Common myeloid progenitor, CD34-positive (primary cell): ENCODE measurements around the gene LGR6.
A peak's percentile ranks its signal among the peaks of the same experiment; 100 is the strongest.
"Not testable (repeated sequence)": the region's sequence is repeated elsewhere in the genome, so short reads cannot be mapped to it uniquely, and the experiment has no call there.

Experiments used
- CTCF ChIA-PET: fragments of 350-600 bp; sonication (Branson Sonifier 250); formaldehyde crosslinking; loops from one replicate; lab custom pipeline; 2021; ENCODE audit warnings: antibody characterized with exemption; lab: Charles Lee
- POLR2A ChIA-PET: fragments of 350-600 bp; sonication (Branson Sonifier 250); formaldehyde crosslinking; loops from one replicate; lab custom pipeline; 2021; ENCODE audit warnings: antibody characterized with exemption; lab: Charles Lee
- DNase-seq, 3 donors: peaks; one replicate each; pipeline versions ENCODE4 v3.0.0 to v3.0.0-alpha.2; 2013
- H3K27ac ChIP-seq, 2 experiments: 1 replicate in 1 of 2; 2 replicates in 1 of 2; pipeline ENCODE4 v1.7.0; 2013; ENCODE audit warnings: inconsistent platforms in 2 of 2, low read length in 2 of 2, mild to moderate bottlenecking in 2 of 2, low read depth in 1 of 2, moderate library complexity in 1 of 2; ENCODE audit not compliant: severe bottlenecking in 2 of 2, insufficient read depth in 1 of 2, poor library complexity in 1 of 2
- H3K27me3 ChIP-seq, 5 experiments: replicated peaks in 2 of 5; 1 replicate in 3 of 5; 2 replicates in 2 of 5; pipeline versions ENCODE4 v1.6.1 to v1.7.0; 2013; ENCODE audit warnings: low read length in 4 of 5, mild to moderate bottlenecking in 2 of 5, moderate library complexity in 2 of 5, inconsistent platforms in 1 of 5; ENCODE audit not compliant: insufficient read depth in 5 of 5, control insufficient read depth in 4 of 5
- H3K36me3 ChIP-seq, 4 experiments: 1 replicate in 2 of 4; 2 replicates in 2 of 4; pipeline versions ENCODE4 v1.6.1 to v1.7.0; 2013; ENCODE audit warnings: low read length in 3 of 4, control low read depth in 1 of 4, mild to moderate bottlenecking in 1 of 4; ENCODE audit not compliant: control insufficient read depth in 4 of 4, insufficient read depth in 4 of 4
- H3K4me1 ChIP-seq, 4 experiments: 1 replicate in 3 of 4; 2 replicates in 1 of 4; pipeline versions ENCODE4 v1.6.1 to v1.7.1; 2013; ENCODE audit warnings: low read length in 3 of 4, mild to moderate bottlenecking in 3 of 4, control low read depth in 1 of 4, inconsistent platforms in 1 of 4, moderate library complexity in 1 of 4; ENCODE audit not compliant: control insufficient read depth in 4 of 4, insufficient read depth in 4 of 4; ENCODE audit errors: control extremely low read depth in 1 of 4
- H3K4me3 ChIP-seq, 7 experiments: 1 replicate in 4 of 7; 2 replicates in 3 of 7; pipeline versions ENCODE4 v1.5.1 to v1.7.0; 2013; ENCODE audit warnings: mild to moderate bottlenecking in 7 of 7, low read length in 6 of 7, moderate library complexity in 6 of 7, inconsistent platforms in 2 of 7, low read depth in 2 of 7, control low read depth in 1 of 7; ENCODE audit not compliant: insufficient read depth in 4 of 7, control insufficient read depth in 1 of 7; ENCODE audit errors: extremely low read depth in 1 of 7
- H3K9me3 ChIP-seq, 5 experiments: 1 replicate in 4 of 5; 2 replicates in 1 of 5; pipeline versions ENCODE4 v1.6.1 to v1.7.1; 2013; ENCODE audit warnings: low read length in 4 of 5, mild to moderate bottlenecking in 2 of 5, inconsistent platforms in 1 of 5, low read depth in 1 of 5, moderate library complexity in 1 of 5; ENCODE audit not compliant: control insufficient read depth in 4 of 5, insufficient read depth in 2 of 5; ENCODE audit errors: control extremely low read depth in 1 of 5
- WGBS: methylation state at CpG from one replicate; pipeline ENCODE4 v1.1.5; 2013; ENCODE audit not compliant: insufficient coverage; 5-methylcytosine and 5-hydroxymethylcytosine counted together

LGR6 gene

DNA sequence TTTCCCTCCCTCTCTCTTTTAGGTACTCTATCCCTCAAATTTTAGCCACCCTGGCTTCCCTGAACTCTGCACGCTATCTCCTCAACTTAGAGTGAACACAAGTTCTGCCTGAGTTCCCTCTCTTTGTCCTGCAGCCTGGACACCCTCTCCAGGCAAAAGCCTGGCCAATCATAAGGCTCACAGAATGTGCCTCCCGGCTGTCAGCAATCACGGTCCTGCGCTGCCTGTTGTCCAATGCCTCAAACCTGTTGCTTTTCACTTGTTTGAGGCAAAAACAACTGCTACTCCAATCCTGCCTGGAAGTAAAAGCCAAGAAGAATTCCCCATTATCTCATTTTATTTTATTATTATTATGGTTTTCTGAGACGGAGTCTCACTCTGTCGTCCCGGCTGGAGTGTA, 66.1 kb downstream of the LGR6 start:
- POLR2A ChIA-PET = no interaction called here
- Histone ChIP-seq H3K27me3 (peaks cover 0 to 3% (median 0%) of the 10 kb centered on the region in 5 experiments), H3K4me1 (peaks cover 0 to 16% (median 6%) of the 10 kb centered on the region in 4 experiments), H3K4me3 (no peak overlapping the region), H3K36me3 (no peaks in the 10 kb centered on the region), H3K9me3 (no peaks in the 10 kb centered on the region), H3K27ac (no peak overlapping the region)
- CTCF ChIA-PET = no interaction called here
- WGBS = 98% methylated on average over 6 of the region's 7 CpGs
- no peak for DNase-seq

DNA sequence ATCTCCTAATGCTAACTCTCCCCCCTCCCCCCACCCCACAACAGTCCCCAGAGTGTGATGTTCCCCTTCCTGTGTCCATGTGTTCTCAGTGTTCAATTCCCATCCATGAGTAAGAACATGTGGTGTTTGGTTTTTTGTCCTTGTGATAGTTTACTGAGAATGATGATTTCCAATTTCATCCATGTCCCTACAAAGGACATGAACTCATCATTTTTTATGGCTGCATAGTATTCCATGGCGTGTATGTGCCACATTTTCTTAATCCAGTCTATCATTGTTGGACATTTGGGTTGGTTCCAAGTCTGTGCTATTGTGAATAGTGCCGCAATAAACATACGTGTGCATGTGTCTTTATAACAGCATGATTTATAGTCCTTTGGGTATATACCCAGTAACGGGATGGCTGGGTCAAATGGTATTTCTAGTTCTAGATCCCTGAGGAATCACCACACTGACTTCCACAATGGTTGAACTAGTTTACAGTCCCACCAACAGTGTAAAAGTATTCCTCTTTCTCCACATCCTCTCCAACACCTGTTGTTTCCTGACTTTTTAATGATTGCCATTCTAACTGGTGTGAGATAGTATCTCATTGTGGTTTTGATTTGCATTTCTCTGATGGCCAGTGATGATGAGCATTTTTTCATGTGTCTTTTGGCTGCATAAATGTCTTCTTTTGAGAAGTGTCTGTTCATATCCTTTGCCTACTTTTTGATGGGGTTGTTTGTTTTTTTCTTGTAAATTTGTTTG, 67.8 kb downstream of the LGR6 start:
- H3K36me3 ChIP-seq, H3K9me3 ChIP-seq, DNase-seq, CTCF ChIA-PET, POLR2A ChIA-PET, H3K4me1 ChIP-seq, H3K4me3 ChIP-seq, H3K27ac ChIP-seq: not testable (repeated sequence)
- no CpG with 5 or more reads among the region's 4 CpGs for WGBS
- H3K27me3 ChIP-seq = peaks cover 0 to 13% (median 11%) of the 10 kb centered on the region in 5 experiments

DNA sequence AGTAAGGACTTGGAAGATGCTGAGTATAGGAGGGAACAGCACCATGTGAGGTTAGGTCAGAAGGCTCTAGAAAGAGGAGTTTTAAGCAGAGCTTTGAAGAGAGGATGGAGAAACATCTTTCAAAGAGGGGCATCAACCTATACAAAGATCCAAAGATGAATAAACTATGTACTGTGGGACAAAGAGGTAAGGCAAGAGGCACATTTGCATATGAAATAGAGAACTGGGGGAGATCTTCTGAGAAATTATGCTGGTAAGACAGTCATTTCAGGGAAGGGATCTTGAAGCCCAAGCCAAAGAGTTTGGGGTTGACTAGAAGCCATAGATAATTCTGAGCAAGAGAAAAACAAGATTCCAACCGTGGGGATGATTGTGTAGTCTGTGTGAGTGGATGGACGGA, 70.0 kb downstream of the LGR6 start:
- H3K27me3 ChIP-seq = peaks cover 0 to 13% (median 12%) of the 10 kb centered on the region in 5 experiments

DNA sequence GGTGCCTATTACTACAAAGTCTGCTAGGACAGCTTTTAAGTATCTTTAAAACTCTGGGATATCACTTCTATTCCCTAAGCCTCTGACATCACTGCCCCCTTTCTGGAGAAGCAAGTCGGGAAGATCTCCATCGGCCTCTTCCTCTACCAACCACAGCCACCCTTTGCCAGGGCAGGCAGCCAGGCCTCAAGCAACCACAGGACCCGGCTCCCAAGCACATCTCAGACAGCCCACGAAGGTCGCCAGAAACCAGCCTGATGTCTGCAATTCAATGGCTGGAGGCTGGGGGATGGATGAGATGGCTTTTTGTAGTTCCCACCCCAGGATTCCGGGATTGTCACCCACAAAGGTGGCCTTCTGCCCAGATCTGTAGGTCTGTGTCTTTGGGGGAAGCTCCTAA, 70.7 kb downstream of the LGR6 start:
- Histone ChIP-seq H3K36me3 (no peaks in the 10 kb centered on the region), H3K4me1 (peaks cover 0 to 10% (median 3%) of the 10 kb centered on the region in 4 experiments), H3K9me3 (no peaks in the 10 kb centered on the region), H3K27ac (no peak overlapping the region), H3K4me3 (no peak overlapping the region), H3K27me3 (peaks cover 0 to 13% (median 12%) of the 10 kb centered on the region in 5 experiments)
- WGBS = 2% methylated on average over 6 of the region's 6 CpGs
- peak in 1 of 3 donors; percentile 43 for DNase-seq
- CTCF ChIA-PET = interaction anchor here (1.0 to 3.7 kb wide), 4 partner anchors 10 to 38 kb away, joined by 3 to 18 read pairs (median 5); no protein-coding TSS in a partner anchor
- POLR2A ChIA-PET = no interaction called here

More for the DNA sequence above, 70.0 kb downstream of the LGR6 start:
- peaks cover 0 to 10% (median 3%) of the 10 kb centered on the region in 4 experiments for H3K4me1 ChIP-seq
- H3K36me3 ChIP-seq = no peaks in the 10 kb centered on the region
- H3K27ac ChIP-seq = no peak overlapping the region
- ChIA-PET POLR2A (no interaction called here), CTCF (interaction anchor here (1.3 to 3.7 kb wide), 3 partner anchors 11 to 38 kb away, joined by 3 to 18 read pairs (median 7); no protein-coding TSS in a partner anchor)
- no peak overlapping the region for H3K4me3 ChIP-seq
- DNase-seq = no peak
- H3K9me3 ChIP-seq = no peaks in the 10 kb centered on the region
- WGBS = 88% methylated on average over 1 of the region's 2 CpGs

DNA sequence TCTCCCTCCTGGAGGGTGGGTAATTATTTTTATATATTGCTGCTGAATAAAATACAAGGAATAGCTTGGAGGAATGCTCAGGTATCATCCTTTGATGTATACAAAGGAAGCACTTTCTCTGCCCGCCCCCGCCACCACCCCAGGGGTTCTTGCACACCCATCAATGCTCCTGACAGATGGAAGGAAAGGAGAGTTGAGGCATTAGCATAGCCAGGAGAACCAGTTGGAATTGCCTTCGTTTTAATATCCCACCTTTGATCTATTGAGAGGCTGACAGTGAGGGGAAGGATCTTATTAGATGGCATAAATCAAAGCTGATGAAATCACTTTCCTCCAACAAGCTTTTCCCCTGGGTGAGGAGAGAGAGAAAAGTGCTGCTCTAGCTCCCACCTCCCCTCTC, 71.1 kb downstream of the LGR6 start:
- no peak overlapping the region for H3K27ac ChIP-seq
- ChIA-PET POLR2A (no interaction called here), CTCF (interaction anchor here (1.0 to 3.7 kb wide), 3 partner anchors 10 to 39 kb away, joined by 3 to 18 read pairs (median 7); no protein-coding TSS in a partner anchor)
- peaks cover 0 to 15% (median 12%) of the 10 kb centered on the region in 5 experiments for H3K27me3 ChIP-seq
- H3K36me3 ChIP-seq = no peaks in the 10 kb centered on the region
- no peak overlapping the region for H3K4me3 ChIP-seq
- WGBS = 100% methylated on average over 2 of the region's 3 CpGs
- H3K4me1 ChIP-seq = peaks cover 0 to 10% (median 3%) of the 10 kb centered on the region in 4 experiments
- DNase-seq = no peak
- H3K9me3 ChIP-seq = no peaks in the 10 kb centered on the region

DNA sequence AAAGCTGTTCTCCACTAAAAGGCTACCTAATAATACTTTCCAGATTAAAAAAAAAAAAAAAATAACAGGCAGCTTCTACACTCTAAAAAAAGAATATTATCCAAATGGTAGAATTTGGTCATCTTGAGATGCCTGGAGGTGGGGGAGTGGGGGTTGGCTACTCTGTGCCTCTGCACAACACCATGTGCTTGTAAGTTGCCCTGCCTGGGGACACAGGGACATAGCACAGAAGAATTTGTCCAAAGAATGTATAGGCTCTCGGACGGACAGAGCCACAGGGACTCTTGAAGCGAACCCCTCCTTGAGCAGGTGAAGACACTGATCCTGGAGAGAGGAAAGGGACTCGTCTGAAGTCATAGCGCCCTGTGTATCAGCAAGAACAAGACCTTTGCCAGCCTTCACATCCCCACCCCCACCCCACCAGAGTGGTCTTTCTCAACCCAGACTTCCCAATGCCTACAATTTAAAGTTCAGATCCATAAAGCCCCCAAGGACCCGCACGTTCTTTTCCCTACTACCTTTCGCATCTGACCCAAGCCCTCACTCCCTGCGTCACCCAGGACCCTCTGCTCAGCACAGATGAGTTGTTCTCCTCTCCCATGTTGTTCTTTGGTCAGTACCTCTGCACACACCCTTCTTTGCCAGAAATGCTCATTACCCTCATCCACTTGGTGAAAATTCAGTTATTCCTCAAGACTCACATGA, 72.6 kb downstream of the LGR6 start:
- Histone ChIP-seq H3K36me3 (no peaks in the 10 kb centered on the region), H3K27ac (no peak overlapping the region), H3K9me3 (no peaks in the 10 kb centered on the region), H3K27me3 (peaks cover 0 to 15% (median 12%) of the 10 kb centered on the region in 5 experiments), H3K4me1 (peaks cover 0 to 10% (median 3%) of the 10 kb centered on the region in 4 experiments), H3K4me3 (no peak overlapping the region)
- 97% methylated on average over 7 of the region's 9 CpGs for WGBS
- DNase-seq = no peak
- POLR2A ChIA-PET = no interaction called here
- CTCF ChIA-PET = interaction anchor here (0.9 to 3.7 kb wide), 4 partner anchors 8 to 55 kb away, joined by 3 to 18 read pairs (median 6); no protein-coding TSS in a partner anchor
